SK-N-SH treated with all-trans-retinoic acid at 6 μM for 48 hours (cell line): ENCODE results near the gene DTNB.

Experiments used
- CREB5 ChIP-seq: fragments of 250-450 bp; sonication (Bioruptor Pico); IDR thresholded peaks from 2 replicates; pipeline ENCODE4 v1.5.1; 2020; ENCODE audit warnings: low read depth, mild to moderate bottlenecking, moderate library complexity
- CSDC2 ChIP-seq: fragments of 250-450 bp; sonication (Bioruptor Pico); IDR thresholded peaks from 2 replicates; pipeline ENCODE4 v1.5.0; 2020; ENCODE audit warnings: mild to moderate bottlenecking, moderate library complexity
- ESRRG ChIP-seq: fragments of 250-450 bp; sonication (Bioruptor Pico); IDR thresholded peaks from 2 replicates; pipeline ENCODE4 v1.6.1; 2021; ENCODE audit warnings: mild to moderate bottlenecking
- PATZ1 ChIP-seq: fragments of 250-450 bp; sonication (Bioruptor Pico); IDR thresholded peaks from 2 replicates; pipeline ENCODE4 v1.8.0; 2020; ENCODE audit warnings: mild to moderate bottlenecking, moderate library complexity, borderline replicate concordance
- RARB ChIP-seq: fragments of 250-450 bp; sonication (Bioruptor Pico); IDR thresholded peaks from 2 replicates; pipeline ENCODE4 v1.8.0; 2021; ENCODE audit warnings: mild to moderate bottlenecking, moderate library complexity

- TF ChIP-seq CSDC2 (CRISPR knock-in tag) (no peak), PATZ1 (no peak), ESRRG (CRISPR knock-in tag) (no peak), CREB5 (CRISPR knock-in tag) (no peak), RARB (CRISPR knock-in tag) (no peak)
Measured at GRCh38 chr2:25369439-25369838, 303.9 kb downstream of the DTNB start.
